Umbilical cord (tissue), 2 donors: ENCODE results near the gene MRNIP. TPM values are rescaled to one million over a fixed set of nuclear protein-coding genes. Genes with fewer than 3 reads are reported as not detected.
"Not testable (repeated sequence)": the region's sequence is repeated elsewhere in the genome, so short reads cannot be mapped to it uniquely, and the experiment has no call there.

Source experiments
- DNase-seq: peaks from one replicate; pipeline ENCODE4 v3.0.0-alpha.2; 2015; ENCODE audit warnings: low spot score
- total RNA-seq: library from RNA; depleted of rRNA; stranded (reverse); fragments of >200 nt; gene quantifications from one replicate; pipeline ENCODE4 v1.2.3, GENCODE V29; 2014; ENCODE audit warnings: low replicate concordance; ENCODE audit not compliant: insufficient read depth

MRNIP gene
- total RNA-seq, 1 donor from 2014 or later: 27.9 TPM

- not testable (repeated sequence) for DNase-seq
Measured at GRCh38 chr5:179871533-179871932, 12.9 kb upstream of the MRNIP start.

- DNase-seq: no peak
Measured at GRCh38 chr5:179870952-179871351, 12.3 kb upstream of the MRNIP start.

DNA sequence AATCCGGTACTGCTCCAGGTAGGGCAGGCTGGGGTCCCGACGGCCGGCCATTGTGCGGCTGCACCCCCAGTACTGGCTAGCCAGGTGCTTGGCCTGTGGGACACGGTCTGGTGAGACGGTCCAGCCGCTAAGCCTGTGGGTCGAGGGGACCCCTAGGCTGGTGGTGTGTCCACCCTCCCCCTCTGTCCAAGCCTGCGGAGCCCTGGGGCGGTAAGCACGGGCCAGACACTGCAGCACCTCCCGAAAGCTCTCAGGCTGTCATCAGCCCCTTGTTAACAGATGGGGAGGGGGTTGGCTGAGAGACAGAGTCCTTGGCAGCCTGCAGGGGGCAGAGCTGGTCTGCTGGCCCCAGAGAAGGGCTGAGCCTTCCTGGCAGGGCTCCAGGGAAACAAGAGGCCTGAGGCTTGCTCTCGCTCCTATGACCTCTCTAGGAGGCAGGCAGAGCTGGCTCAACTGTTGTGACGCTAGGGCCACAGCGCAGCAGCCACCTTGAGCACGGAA, 11.8 kb upstream of the MRNIP start:
- peak; percentile 35 for DNase-seq

DNA sequence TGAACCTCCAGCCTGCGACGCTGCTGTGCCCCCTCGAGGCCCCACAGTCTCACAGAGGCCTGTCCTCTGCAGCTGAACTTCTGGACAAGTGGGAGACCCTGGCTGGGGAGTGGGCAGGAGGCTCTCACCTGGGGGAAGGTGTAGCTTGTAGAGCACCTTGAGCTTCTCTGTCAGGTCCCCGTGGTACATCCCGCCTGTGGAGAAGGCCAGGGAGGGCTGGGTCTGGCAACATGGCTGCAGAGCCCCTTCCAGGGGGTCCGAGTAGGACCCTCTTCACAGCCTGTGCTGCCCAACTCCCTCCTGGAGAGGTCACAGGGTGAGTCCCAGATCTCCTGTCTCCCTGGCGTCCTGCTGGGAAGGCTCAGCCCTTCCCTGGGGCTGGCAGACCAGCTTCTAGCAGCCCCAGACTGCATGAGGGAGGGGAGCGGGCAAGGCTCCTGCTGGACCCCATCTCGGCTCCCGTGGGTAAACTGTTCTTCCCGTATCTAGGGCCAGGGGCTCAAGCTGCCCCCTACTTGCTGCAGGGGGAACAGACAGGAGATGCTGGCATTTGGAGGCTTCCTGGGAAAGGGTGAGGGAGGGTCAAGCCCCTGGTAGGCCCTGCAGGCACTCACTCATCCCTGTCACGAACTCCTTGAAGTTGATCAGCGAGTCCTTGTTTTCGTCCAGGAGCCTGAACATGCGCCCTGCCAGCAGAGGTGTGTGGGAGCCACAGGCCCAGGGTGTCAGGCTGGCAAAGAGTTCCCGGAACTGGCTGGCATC, 11.2 kb upstream of the MRNIP start:
- DNase-seq: no peak

- DNase-seq: no peak
Measured at GRCh38 chr5:179869101-179869500, 10.5 kb upstream of the MRNIP start.

DNA sequence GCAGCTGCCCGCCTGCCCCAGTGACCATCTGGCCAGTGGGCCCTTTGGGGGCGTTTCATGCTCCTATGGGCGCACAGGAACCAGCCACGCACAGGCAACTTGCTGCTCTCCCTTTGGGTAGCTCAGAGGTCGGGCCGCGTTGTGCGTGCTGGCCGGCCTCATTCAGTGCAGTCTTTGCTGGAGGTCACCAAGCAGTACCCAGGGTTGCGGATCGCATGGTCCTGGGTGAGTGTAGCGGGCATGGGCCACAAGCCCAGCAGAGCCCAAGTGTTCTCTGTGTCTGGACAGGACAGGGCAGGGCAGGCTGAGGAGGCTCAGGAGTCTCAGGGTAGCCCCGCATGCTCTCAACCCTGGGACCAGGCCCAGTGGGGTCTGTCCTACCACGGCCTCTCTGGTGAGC, 9.9 kb upstream of the MRNIP start:
- no peak for DNase-seq

DNA sequence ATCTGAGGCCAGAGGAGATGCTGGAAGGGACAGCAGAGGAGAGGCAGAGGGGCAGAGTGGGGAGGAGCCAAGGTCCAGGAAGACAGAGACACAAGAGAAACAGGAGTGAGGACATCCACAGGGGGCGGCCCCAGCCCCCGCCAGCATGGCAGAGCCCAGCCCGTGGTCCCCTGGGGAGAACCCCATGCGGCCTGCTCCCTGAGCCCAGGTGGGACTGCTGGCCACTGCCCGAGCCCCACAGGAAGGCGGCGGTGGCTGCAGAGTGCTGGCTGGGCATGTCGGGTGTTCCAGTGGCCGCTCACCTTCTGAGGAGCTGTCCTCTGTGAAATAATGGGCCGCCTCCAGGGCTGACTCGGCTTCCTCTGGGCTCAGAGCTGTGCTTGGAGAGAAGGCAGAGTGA, 8.9 kb upstream of the MRNIP start:
- DNase-seq: no peak

DNA sequence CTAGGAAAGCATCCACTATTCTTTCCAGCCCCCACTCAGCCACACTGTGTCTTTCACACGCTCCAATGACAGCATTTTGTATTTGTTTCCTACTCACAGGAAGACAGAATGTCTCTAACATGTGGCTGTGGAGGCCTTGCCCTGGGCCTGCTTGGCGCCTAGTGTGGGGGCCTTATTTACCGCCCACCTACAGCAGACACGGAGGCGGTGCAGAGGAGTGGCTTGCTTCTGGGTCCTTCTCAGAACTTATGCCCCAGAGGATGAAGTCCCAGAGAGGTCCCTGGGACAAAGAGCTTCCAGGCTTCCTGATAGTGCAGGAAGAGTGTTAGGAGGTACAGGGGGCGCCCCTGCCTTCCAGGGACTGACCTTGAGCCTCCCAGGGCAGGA, 8.5 kb upstream of the MRNIP start:
- no peak for DNase-seq

DNA sequence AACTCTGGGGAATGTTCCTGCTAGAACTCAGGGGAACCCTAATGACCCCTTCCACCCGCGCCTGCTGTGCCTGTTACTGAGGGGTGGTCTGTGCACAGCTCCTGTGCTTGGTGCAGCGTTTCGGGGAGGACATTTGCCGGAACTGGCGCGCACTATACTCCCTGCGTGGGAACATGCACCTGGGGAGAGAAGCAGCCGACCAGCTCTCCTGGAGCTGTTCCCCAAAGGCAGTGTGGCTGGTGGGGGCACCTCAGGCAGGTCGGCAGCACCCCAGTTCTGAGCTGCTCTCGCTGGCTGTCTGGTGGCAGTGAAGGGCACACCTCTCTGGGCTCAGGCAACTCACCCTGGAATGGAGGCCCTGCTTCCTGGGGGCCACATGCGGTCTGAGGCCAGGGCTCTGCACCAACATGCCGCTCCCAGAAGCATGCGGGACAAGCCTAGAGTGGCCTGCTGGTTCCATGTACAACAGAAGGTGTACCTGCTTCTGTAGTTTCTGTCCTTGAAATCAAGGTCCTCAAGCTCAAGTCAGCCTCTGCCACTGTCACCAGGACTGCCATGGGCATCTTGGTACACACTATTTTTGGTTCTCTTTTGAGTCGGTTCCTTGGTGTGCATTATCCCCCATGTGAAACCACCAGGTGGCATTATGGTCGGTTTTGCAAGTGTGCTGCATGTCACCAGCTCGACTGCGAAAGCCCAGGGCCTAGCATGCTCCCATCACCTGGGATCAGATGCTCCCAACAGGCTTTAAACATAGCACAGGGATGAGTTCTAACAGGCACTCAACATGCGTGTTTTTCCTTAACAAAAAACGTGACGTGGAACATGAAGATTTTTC, 7.8 kb upstream of the MRNIP start:
- DNase-seq: no peak

DNA sequence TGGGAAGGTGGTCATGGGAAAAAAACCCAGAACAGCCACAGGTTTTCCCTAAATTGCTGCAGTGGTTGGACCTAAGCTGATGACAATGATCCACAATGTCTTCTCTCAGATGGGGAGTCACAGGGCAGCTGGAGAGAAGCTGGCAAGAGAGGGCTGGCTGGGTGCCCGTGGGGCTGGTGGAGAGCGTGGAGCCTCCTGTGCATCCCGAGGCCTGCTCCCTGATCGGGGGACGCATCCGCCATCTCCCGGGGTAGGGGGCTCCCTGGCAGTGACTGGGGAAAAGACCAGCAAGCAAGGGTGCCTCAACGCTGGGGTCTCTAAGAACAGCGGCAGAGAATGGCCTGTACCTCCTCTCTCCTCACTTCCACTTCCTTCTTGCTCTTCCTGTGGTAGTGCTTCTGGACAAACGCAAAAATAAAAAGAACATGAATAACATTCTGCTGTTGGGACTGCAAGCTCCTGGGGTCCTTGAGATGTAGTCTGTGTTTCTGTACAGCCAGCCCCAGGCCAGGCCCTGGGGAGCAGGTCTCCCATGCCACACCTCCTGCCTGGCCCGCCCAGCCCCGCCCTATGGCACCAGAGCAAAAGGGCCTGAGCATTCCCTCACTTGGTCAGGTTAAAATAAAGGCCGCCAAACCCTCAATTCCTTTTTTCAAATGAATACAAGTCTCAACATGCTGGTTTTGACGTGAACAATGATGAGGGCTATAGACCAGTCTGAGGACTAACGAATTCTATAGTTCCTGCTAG, 7.0 kb upstream of the MRNIP start:
- DNase-seq: no peak

- no peak for DNase-seq
Measured at GRCh38 chr5:179864686-179865085, 6.1 kb upstream of the MRNIP start.

GRCh38 chr5:179863449-179864085, 5.0 kb upstream of the MRNIP start:
- no peak for DNase-seq

DNA sequence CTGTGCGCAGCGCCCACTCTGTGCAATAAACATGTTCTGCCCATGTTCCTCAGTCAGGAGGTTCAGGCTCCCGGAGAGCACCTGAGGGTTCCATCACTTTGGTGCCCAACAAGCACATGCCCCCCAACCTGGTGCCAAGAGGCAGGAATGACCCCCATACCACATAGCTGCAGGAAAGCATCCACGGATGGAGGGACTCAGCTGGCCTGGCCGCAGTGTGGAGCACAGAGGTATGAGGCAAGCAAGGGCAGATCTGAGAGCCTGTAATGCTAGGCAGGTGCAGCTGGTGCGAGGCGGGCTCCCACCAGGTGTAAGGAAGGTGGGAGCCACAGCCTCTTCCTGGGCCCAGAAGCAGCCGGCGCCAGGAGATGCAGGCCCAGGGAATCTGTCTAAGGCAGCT, 4.3 kb upstream of the MRNIP start:
- no peak for DNase-seq

GRCh38 chr5:179862296-179862695, 3.7 kb upstream of the MRNIP start:
- no peak for DNase-seq

DNA sequence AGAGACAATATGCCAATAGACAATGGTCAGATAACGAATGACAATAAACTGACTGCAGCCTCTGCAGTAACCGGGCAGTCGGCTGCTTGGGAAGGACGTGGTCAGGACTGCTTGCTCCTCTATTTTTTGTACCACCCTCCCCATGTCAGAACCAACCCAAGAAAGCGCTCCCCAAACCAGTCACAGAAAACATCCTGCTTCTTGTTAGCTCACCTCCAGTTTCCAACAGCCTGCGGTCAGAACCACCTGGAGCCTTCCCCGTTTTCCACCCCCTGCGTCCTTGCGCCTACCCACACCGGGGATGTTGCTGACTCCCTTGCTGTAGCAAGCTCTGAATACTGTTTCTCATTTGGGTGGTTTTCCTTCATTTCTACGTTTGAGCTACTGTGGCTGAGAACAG, 1.7 kb upstream of the MRNIP start:
- DNase-seq: no peak

- DNase-seq: no peak
Measured at GRCh38 chr5:179858241-179858585, 404 bp downstream of the MRNIP start.

GRCh38 chr5:179854356-179854755, 4.3 kb downstream of the MRNIP start:
- DNase-seq: no peak

- no peak for DNase-seq
Measured at GRCh38 chr5:179852993-179853547, 5.5 kb downstream of the MRNIP start.

DNA sequence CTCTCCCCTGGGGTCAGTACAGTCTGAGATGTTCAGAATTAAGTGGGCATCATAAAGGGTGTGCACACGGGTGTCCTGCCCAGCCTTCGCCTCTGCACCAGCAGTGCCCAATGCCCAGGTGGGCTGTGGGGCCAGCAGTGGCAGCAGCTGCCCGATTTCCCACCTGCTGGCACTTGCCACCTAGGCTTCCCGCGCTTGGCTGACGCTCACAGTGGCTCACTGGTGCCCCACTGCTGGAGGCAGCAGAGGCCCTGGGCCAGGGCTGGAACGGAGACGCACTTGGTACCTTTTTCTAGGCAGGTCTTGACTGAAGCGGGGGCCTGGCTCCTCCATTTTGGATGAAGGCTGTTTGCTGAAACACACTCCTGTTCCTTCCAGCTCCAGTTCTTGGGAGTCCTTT, 17.0 kb downstream of the MRNIP start:
- no peak for DNase-seq

GRCh38 chr5:179840766-179841165, 17.9 kb downstream of the MRNIP start:
- DNase-seq: no peak

- DNase-seq: no peak
Measured at GRCh38 chr5:179840321-179840720, 18.3 kb downstream of the MRNIP start.
